Ishikawa (cell line): Measurements from ENCODE around the gene ZNF205.
A peak's percentile ranks its signal among the peaks of the same experiment; 100 is the strongest.

Source experiments
- CEBPB ChIP-seq: IDR thresholded peaks from 2 replicates; pipeline ENCODE4 v1.6.1; 2012
- CREB1 ChIP-seq: IDR thresholded peaks from 2 replicates; pipeline ENCODE4 v1.6.1; 2012; ENCODE audit warnings: low read depth
- EGR1 ChIP-seq: IDR thresholded peaks from 2 replicates; pipeline ENCODE4 v1.6.1; 2012
- EP300 ChIP-seq: IDR thresholded peaks from 2 replicates; pipeline ENCODE4 v1.6.1; 2012; ENCODE audit warnings: borderline replicate concordance
- FOXM1 ChIP-seq: IDR thresholded peaks from 2 replicates; pipeline ENCODE4 v1.6.1; 2012; ENCODE audit warnings: low read depth, borderline replicate concordance
- MAX ChIP-seq: IDR thresholded peaks from 2 replicates; pipeline ENCODE4 v1.6.1; 2012
- NFIC ChIP-seq: IDR thresholded peaks from 2 replicates; pipeline ENCODE4 v1.6.1; 2012
- RAD21 ChIP-seq: IDR thresholded peaks from 2 replicates; pipeline ENCODE4 v1.6.1; 2012; ENCODE audit warnings: low read depth
- REST ChIP-seq: IDR thresholded peaks from 2 replicates; pipeline ENCODE4 v1.6.1; 2012; ENCODE audit warnings: low read depth, mild to moderate bottlenecking
- TAF1 ChIP-seq: IDR thresholded peaks from 2 replicates; pipeline ENCODE4 v1.6.1; 2012; ENCODE audit warnings: low read depth, mild to moderate bottlenecking
- TCF12 ChIP-seq: IDR thresholded peaks from 2 replicates; pipeline ENCODE4 v1.6.1; 2012; ENCODE audit warnings: low read depth
- TEAD4 ChIP-seq: IDR thresholded peaks from 2 replicates; pipeline ENCODE4 v1.6.1; 2012
- USF1 ChIP-seq: IDR thresholded peaks from 2 replicates; pipeline ENCODE4 v1.6.1; 2012
- YY1 ChIP-seq: IDR thresholded peaks from 2 replicates; pipeline ENCODE4 v1.6.1; 2012; ENCODE audit warnings: low read depth
- ZBTB7A ChIP-seq: IDR thresholded peaks from 2 replicates; pipeline ENCODE4 v1.6.1; 2012; ENCODE audit warnings: low read depth

The ZNF205 gene

GRCh38 chr16:3161235-3162018, 49.0 kb downstream of the ZNF205 start:
- TF ChIP-seq CREB1 (no peak), TEAD4 (no peak), MAX (no peak), EP300 (no peak), NFIC (no peak), TCF12 (no peak), RAD21 (no peak), FOXM1 (no peak), YY1 (no peak), USF1 (no peak), CEBPB (no peak), REST (no peak), TAF1 (no peak), ZBTB7A (no peak), EGR1 (no peak)

- no peak for TF ChIP-seq TCF12
- TF ChIP-seq MAX: no peak
- TF ChIP-seq EGR1: no peak
- TF ChIP-seq ZBTB7A: no peak
- TF ChIP-seq FOXM1: no peak
- no peak for TF ChIP-seq YY1
- TF ChIP-seq RAD21: no peak
- TF ChIP-seq REST: no peak
- TF ChIP-seq TEAD4: no peak
- TF ChIP-seq NFIC: no peak
- no peak for TF ChIP-seq CREB1
- TF ChIP-seq EP300: no peak
- no peak for TF ChIP-seq CEBPB
These were observed 52.0 kb downstream of the ZNF205 start for GRCh38 chr16:3164121-3164991.

GRCh38 chr16:3165111-3165822, 52.9 kb downstream of the ZNF205 start:
- TF ChIP-seq REST: no peak
- TF ChIP-seq EGR1: no peak
- peak; percentile 59; the same call in 1 of the 2 replicates for TF ChIP-seq USF1
- TF ChIP-seq TCF12: no peak

- TF ChIP-seq FOXM1 (no peak), USF1 (no peak), CREB1 (no peak), CEBPB (no peak), MAX (no peak), TEAD4 (no peak), TCF12 (no peak), EP300 (no peak), TAF1 (no peak), REST (no peak), NFIC (no peak), RAD21 (no peak), EGR1 (no peak), YY1 (no peak), ZBTB7A (no peak)
These were observed 54.1 kb downstream of the ZNF205 start for GRCh38 chr16:3166505-3166886.
